SHP77 treated with DMSO at 0.1 percent for 48 hours (cell line): ENCODE results near the gene SEC61A1.

ENCODE experiments used
- DNase-seq: peaks from one replicate; lab custom pipeline; 2025; lab: John Stamatoyannopoulos, UW

SEC61A1 gene

GRCh38 chr3:128078322-128078721 is 26.1 kb downstream of the SEC61A1 start:
- DNase-seq = no peak

GRCh38 chr3:128078875-128079274 is 26.6 kb downstream of the SEC61A1 start:
- no peak for DNase-seq

- DNase-seq = no peak
Measured at GRCh38 chr3:128079823-128080222, 27.6 kb downstream of the SEC61A1 start.

GRCh38 chr3:128080323-128081080 is 28.3 kb downstream of the SEC61A1 start:
- DNase-seq = no peak

GRCh38 chr3:128081226-128081625 is 29.0 kb downstream of the SEC61A1 start:
- DNase-seq = no peak

- no peak for DNase-seq
Measured at GRCh38 chr3:128081846-128082245, 29.6 kb downstream of the SEC61A1 start.

GRCh38 chr3:128082546-128082945 is 30.3 kb downstream of the SEC61A1 start:
- no peak for DNase-seq

- no peak for DNase-seq
Measured at GRCh38 chr3:128083396-128083795, 31.2 kb downstream of the SEC61A1 start.

- no peak for DNase-seq
Measured at GRCh38 chr3:128083980-128084674, 31.9 kb downstream of the SEC61A1 start.

GRCh38 chr3:128084675-128085021 is 32.4 kb downstream of the SEC61A1 start:
- no peak for DNase-seq

- DNase-seq = no peak
Measured at GRCh38 chr3:128089135-128089534, 36.9 kb downstream of the SEC61A1 start.

- no peak for DNase-seq
Measured at GRCh38 chr3:128091586-128091985, 39.3 kb downstream of the SEC61A1 start.

GRCh38 chr3:128094295-128095151 is 42.3 kb downstream of the SEC61A1 start:
- DNase-seq = no peak

- no peak for DNase-seq
Measured at GRCh38 chr3:128095222-128095703, 43.0 kb downstream of the SEC61A1 start.

- no peak for DNase-seq
Measured at GRCh38 chr3:128098234-128098633, 46.0 kb downstream of the SEC61A1 start.

- no peak for DNase-seq
Measured at GRCh38 chr3:128100161-128100560, 47.9 kb downstream of the SEC61A1 start.

GRCh38 chr3:128100638-128101037 is 48.4 kb downstream of the SEC61A1 start:
- no peak for DNase-seq

- DNase-seq = no peak
Measured at GRCh38 chr3:128103136-128103676, 51.0 kb downstream of the SEC61A1 start.

- DNase-seq = no peak
Measured at GRCh38 chr3:128107834-128108233, 55.6 kb downstream of the SEC61A1 start.

GRCh38 chr3:128111147-128111546 is 58.9 kb downstream of the SEC61A1 start:
- no peak for DNase-seq

- DNase-seq = peak; percentile 11
Measured at GRCh38 chr3:128112357-128112968, 60.2 kb downstream of the SEC61A1 start.
